HG02588 (cell line): Measurements from ENCODE around the gene LRCH4.
"Not testable (repeated sequence)": the region's sequence is repeated elsewhere in the genome, so short reads cannot be mapped to it uniquely, and the experiment has no call there.

Source experiments
- ATAC-seq: cut with Tn5 transposase; IDR thresholded peaks from one replicate; pipeline ENCODE4 v1.9.1; 2021; ENCODE audit warnings: mild to moderate bottlenecking, moderate library complexity; ENCODE audit not compliant: unreplicated experiment

The LRCH4 gene

DNA sequence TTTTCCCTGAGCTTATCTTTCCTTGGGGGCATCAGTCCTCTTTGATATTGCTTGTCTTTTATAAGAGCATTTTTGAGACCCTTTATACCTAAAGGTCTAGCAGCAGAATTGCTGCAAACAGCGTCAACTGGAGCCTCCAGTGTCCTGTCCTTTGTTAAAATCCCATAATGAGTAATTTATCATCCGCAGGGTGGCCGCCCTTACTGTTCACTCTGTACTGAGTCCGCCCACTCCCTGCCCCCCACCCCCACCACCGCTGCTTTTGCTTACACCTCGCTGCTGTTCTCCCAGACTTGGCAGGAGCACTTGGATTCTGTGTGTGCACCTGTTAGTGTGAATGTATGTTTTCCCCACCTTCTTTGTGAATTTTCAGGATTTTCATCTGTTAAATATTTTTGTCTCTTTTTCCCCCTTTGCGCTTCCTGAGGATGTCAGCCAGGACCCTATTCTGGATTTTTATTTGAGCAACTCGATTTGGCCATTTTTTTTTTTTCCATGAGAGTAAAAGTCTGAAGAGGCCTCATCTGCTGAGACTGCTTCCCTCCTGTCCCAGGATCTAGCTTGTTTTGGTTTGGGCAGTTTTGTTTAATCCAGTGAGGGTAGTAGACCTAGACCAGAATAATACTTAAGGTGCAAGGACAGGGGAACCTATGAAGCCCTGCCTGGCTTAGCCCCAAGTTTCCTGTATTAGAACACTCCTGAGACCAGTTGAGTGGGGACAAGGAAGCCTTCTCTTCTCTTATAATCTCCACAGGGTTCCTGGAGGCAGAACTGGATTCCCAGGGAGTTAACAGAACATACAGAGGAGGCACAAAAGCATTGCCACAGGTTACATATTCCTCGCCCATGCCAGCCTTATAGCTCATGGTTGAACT is 38.8 kb downstream of the LRCH4 start:
- no peak for ATAC-seq

DNA sequence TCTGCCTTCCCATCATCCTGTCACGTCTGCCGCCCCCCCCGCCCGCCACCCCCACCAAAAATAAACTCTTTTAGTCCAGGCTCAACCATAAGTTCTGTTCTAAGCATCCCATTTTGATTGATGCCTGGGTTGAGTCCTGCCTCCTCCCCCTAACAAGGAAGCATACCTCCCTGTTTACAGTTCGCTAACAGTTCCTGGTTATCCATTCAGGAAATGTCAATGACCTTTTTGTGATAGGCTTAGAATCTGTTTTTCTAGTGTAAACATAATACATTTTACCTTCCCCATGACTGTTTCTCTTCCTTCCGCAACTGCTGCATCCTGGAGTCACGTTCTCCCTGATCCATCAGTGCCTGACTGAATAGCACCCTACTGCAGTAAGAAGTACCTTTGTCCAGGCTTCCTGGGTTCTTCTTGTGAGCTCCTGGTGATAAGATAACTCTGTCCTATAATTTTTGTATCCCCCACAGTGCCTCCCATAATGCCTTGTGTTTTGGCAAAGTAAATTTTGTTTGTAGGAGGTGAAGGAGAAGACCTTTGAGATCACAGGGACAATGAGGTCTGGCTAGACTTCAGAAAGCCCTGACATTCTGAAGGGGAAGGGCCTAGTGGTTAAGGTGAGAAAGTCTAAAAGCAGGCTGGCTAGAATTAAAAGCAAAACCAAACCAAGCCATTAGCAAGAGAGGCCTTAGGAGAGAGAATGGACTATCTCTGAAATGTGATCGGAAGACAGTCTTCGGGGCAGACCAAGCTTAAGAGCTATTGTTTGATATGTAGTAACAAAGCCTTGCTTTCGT is 39.6 kb downstream of the LRCH4 start:
- ATAC-seq: peak; percentile 46

DNA sequence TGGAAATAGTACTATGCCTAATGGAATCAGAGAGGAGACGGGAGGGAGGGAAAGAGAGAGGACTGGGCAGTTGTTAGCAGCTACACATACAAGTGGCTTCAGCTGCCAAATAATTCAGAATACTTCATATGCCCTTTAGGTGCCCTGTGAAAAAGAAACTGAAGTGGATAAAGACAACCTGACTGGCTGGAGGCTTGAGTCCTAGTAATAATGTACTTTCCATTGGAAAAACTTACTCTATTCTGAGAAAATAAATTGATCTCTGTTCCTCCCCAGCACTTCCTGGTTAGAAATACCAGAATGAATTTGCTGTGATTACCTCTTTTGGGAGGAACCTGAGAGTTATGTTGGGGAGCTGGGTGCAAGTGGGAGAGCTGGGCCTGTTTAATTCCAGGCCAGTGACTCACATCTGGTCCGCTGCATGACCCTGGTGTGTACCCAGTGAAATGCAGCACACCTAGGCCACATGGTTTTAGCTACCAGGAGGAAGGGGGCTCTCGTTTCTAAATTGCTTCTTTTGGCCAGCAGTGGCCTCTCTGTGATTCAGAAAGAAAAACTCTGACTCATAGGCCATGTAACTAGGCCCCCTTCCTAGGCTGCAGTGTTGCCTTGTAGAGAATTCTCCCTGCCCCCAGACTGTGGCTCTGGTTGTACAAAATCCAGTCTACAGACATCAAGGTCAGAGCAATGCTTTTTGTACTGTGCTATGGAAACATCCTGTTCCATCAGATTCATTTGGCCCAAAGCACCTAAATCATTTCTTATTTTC is 40.4 kb downstream of the LRCH4 start:
- ATAC-seq: peak; percentile 45

DNA sequence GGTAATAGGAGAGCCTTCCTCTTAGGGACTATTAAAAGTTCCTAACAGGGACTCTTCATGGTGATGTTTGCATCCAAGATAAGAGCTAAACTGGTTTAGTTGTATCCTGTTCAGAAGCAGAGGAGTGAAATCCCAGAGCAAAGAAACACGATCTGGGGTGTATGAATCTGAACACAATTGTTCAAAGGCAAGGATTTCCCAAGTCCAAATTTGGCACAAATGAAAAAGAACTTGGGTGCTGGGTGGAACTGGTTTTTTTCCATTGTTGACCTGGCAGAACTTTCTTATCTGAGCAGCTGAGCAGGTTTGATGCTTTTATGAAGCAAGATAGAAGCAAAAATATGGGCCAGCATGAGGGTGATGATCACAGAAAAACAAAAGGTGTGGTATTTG is 41.0 kb downstream of the LRCH4 start:
- no peak for ATAC-seq

DNA sequence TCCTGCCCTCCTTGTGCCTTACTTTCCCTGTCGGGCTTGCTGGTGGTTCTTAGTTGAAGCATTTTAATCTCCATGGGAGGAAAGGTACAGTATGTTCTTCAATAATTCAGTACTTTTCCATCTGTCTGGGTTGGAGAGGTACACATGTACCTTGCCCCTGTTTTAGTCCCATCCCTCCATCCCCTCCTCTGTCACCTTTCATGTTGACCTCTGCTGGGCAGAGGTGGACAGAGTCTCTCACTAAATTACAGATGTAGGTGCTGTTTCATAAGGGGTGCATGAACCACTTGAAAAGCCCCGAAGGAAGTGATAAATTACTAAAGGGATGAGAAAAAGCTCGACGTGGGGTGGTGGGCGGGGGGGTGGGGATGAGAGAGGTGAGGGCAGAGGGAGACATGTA is 41.5 kb downstream of the LRCH4 start:
- no peak for ATAC-seq

DNA sequence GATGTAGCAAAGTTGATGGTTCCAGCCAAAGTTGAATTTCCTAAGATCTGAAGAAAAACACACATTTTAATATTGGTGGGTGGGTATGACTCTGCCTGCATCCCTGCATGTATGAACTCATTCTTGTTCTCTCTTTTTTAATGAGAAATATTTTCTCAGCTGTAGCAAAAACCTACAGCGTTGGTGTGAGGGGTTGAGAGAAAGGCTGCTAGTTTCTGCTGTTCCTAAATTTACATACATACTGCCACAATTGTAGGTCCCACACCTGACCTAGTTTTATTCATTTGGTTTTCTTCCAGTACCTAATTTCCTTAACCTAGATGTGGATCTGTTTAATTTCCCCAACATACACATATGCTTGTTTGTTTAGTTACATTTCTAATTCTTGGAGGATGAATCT is 42.3 kb downstream of the LRCH4 start:
- no peak for ATAC-seq

DNA sequence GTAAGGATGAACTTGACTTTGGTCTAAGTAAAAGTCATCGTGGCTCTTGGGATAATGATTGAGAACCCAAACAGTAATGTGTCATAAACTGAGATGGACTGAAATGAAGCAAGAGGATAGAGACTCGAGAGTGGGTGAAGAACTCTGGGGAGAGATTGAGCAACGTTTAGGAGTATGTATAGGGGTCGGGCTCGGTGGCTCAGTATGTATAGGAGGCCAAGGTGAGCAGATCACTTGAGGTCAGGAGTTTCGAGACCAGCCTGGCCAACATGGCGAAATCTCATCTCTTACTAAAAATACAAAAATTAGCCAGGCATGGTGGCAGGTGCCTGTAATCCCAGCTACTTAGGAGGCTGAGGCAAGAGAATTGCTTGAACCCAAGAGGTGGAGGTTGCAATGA is 44.6 kb downstream of the LRCH4 start:
- not testable (repeated sequence) for ATAC-seq

DNA sequence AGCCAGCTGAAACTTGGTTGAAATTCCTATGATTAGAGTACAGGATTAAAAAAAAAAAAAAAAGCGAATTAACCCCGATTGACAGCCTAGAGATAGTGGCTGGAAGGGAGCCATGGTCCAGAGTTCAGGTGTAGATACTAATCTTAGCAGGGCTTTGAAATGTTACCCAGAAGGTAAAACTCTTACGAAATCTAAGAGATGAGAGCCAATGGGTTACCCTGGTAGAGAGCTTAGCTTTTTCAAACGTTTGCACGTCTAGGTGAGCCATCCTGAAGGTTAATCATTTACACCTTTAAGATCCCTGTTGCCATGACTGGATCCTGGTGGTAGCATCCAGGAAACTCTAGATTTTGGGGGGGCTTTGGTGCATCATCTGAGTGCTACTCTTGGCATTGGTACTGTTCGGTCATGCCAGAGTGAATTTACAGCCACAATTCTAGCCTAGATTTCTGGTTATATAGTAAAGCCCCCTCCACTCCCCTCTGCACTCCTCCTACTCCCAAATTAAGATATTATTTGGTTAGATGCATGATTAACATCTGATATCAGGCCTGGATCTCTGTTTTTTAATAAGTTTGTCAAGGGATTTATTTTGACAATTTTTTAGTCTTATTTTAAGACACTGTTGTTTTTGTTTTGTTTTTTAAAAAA is 45.7 kb downstream of the LRCH4 start:
- ATAC-seq: no peak

DNA sequence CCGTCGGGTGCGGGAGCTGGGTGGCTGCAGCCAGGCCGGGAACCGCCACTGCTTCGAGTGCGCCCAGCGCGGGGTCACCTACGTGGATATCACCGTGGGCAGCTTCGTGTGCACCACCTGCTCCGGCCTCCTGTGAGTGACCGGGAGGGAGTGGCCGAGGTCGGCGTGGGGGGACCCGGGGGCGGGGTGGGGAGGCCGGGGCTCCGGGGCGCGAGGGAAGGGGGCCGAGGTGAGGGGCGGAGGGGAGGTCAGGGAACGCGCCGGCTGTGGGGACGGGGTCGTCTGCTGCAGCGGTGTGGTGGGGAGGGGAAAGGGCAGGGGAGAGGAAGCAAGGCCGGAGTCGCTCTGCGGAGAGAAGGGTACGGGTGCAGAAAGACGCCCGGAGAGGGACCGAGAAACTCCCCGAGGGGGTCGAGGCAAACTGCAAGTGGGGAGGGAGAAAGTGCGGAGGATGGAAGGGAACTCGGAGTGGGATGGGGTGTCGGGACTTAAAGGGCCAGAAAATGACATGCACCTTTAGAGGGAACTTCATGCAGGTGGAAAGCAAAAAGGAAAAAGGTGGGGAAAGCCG is 46.4 kb downstream of the LRCH4 start:
- ATAC-seq: no peak

DNA sequence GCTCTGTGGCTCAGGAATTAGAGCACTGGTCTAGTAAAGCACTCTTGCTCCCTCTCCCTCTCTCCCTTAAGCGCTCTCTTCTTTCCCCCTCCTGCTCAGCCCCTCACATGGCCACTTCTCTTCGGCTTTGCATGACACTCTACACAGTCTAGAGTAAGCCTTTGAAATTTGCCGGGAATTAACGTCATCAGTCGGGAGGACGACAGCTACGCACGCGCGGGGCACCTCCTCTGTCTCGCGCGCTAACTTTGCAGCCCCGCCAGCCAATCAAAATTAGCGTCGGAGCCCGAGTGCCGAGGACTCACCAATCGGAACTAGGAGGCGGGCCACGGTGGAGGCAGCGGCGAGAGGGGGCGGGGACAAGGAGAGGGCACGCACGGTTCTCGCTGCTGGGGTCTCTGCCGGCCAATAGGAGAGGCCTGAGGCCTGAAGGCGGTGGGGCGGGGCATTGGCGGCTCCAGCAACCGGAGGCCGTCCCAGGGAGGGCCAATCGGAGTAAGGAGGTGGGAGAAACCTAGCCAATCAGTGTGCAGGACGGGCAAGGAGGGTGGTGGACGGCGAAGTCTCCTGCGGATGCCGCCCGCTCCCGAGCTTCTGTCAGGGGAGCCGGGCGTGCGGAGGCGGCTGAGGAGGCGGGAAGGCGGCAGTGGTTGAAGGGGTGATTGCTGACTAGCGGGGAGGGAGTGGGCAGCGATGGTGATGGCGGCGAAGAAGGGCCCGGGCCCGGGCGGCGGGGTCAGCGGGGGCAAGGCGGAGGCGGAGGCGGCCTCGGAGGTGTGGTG is 47.1 kb downstream of the LRCH4 start, which contains the start of gene AGFG2:
TSS of gene AGFG2 (plus strand) at position 550 of the 782 bp plus-strand sequence. CDS start at position 694, 144 bp downstream.
- peak; percentile 95 for ATAC-seq

DNA sequence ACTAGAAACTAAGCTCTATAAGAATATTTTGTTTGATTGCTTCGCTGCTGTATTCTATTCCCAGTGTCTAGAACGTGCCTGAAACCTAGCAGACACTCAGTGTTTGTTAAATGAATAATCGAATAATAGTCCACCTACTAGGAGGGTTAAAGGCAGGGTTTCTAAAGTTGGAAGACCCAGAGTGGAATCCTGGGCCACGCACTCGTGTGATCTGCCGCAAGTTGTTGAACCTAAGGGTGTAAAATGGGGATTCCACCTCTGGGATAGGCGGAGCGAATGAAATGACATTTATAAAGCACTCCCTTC is 47.6 kb downstream of the LRCH4 start:
- no peak for ATAC-seq

DNA sequence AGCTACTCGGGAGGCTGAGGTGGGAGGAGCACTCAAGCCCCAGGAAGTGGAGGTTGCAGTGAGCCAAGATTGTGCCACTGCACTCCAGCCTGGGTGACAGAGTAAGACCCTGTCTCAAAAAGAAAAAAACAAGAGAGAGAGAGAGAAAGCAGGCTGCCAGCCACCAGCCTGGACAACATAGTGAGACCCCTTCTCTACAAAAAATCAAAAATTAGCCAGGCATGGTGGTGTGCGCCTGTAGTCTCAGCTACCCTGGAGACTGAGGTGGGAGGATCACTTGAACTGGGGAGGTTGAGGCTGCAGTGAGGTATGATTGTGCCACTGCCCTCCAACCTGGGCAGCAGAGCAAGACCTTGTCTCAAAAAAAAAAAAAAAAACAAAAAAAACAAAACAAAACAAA is 49.2 kb downstream of the LRCH4 start:
- ATAC-seq: not testable (repeated sequence)

DNA sequence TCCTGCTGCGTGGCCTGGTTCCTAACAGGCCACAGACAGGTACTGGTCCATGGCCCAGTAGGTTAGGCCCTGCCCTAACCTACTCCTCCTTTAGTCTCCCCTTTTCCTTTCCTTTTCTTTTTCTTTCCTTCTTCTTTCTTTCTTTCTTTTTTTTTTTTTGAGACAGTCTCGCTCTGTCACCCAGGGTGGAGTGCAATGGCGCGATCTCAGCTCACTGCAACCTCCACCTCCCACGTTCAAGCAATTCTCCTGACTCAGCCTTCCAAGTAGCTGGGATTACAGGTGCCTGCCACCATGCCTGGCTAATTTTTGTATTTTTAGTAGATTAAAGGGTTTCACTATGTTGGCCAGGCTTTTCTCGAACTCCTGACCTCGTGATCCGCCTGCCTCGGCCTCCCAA is 49.9 kb downstream of the LRCH4 start:
- ATAC-seq: not testable (repeated sequence)

DNA sequence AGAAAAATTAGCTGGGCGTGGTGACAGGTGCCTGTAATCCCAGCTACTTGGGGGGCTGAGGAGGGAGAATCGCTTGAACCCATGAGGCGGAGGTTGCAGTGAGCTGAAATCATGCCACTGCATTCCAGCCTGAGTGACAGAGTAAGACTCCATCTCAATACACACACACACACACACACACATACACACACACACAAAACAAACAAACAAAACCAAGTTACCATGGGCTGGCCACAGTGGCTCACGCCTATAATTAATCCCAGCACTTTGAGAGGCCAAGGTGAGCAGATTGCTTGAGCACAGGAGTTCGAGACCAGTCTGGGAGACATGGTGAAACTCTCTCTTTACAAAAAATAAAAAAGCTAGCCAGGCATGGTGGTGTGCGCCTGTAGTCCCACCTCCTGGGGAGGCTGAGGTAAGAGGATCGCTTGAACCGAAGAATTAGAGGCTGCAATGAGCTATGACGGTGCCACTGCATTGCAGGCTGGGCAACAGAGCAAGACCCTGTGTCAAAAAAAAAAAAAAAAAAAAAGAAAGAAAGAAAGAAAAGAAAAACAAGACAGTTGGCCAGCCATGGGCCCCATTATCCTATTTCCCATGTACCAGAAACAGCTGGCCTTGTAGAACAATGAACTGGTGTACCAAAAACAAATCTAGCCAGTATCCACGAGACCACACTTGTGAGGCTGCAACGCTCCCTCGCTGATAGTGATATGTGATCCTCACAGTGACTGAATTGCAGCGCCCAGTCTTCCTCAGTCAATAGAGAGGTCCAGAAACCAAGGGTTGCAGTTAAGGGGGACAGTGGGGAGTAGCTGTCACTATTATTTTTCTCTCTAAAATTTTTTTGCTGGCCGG is 53.5 kb downstream of the LRCH4 start:
- ATAC-seq: no peak

DNA sequence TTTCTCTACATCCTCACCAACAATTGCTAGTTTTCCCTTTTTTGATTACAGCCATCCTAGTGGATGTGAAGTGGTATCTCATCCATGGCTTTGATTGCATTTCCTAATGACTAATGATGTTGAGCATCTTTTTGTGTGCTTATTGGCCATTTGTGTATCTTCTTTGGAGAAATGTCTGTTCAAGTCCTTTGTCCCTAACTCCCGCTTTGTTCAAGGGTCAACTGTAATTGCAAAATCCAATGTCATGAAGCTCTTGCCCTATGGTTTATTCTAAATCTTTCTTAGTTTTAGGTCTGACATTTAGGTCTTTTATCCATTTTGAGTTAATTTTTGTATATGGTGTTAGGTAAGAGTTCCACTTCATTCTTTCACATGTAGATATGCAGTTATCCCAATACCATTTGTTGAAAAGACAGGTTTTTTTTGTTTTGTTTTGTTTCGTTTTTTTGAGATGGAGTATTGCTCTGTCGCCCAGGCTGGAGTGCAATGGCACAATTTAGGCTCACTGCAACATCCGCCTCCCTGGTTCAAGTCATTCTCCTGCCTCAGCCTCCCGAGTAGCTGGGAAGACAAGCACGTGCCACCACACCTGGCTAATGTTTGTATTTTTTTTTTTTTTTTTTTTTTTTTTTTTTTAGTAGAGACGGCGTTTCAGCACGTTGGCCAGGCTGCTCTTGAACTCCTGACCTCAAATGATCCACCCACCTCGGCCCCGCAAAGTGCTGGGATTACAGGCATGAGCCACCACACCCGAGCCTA is 57.6 kb downstream of the LRCH4 start:
- ATAC-seq: not testable (repeated sequence)
